H1 (cell line): ENCODE measurements around the gene DNAH1. TPM values are rescaled to one million over a fixed set of nuclear protein-coding genes. Genes with fewer than 3 reads are reported as not detected.

Source experiments
- CTCF ChIA-PET: fragments of 300-600 bp; sonication (Branson Sonifier 250); formaldehyde crosslinking; loops from one replicate; lab custom pipeline; 2021; ENCODE audit not compliant: partially characterized antibody; lab: Charles Lee
- POLR2A ChIA-PET: fragments of 300-600 bp; sonication (Branson Sonifier 250); formaldehyde crosslinking; loops from one replicate; lab custom pipeline; 2021; ENCODE audit warnings: inconsistent platforms; ENCODE audit not compliant: partially characterized antibody; lab: Charles Lee
- DNase-seq, 2 experiments: peaks; one replicate each; pipeline versions ENCODE4 v3.0.0 to v3.0.0-alpha.2; 2010 to 2022; ENCODE audit warnings: low spot score in 2 of 2, low read depth in 1 of 2, mixed read lengths in 1 of 2
- FAIRE-seq: peaks from 2 replicates; lab custom pipeline; 2011; peaks lifted over from hg19 to GRCh38; lab: Jason Lieb, UNC
- H2AFZ ChIP-seq: 2 replicates; pipeline ENCODE4 v1.8.1; 2012; ENCODE audit warnings: low read length, inconsistent platforms
- H2AK5ac ChIP-seq: 2 replicates; pipeline ENCODE4 v1.6.1; 2013; ENCODE audit warnings: low read depth, low read length
- H2BK120ac ChIP-seq: replicated peaks from 2 replicates; pipeline ENCODE3; 2013; ENCODE audit warnings: low read depth, low read length, inconsistent platforms
- H2BK12ac ChIP-seq: 2 replicates; pipeline ENCODE4 v1.6.1; 2013; ENCODE audit warnings: low read depth, low read length
- H2BK15ac ChIP-seq: 2 replicates; pipeline ENCODE4 v1.6.1; 2013; ENCODE audit warnings: low read length
- H2BK20ac ChIP-seq: 2 replicates; pipeline ENCODE4 v1.6.1; 2013; ENCODE audit warnings: low read length
- H2BK5ac ChIP-seq: 2 replicates; pipeline ENCODE4 v1.6.1; 2013; ENCODE audit warnings: low read depth, low read length
- H3K14ac ChIP-seq: 2 replicates; pipeline ENCODE4 v1.6.1; 2013; ENCODE audit warnings: inconsistent platforms; ENCODE audit not compliant: insufficient read length
- H3K18ac ChIP-seq: 2 replicates; pipeline ENCODE4 v1.6.1; 2013; ENCODE audit warnings: low read length; ENCODE audit errors: extremely low read depth
- H3K23ac ChIP-seq: 2 replicates; pipeline ENCODE4 v1.6.1; 2013; ENCODE audit warnings: inconsistent platforms; ENCODE audit not compliant: insufficient read length
- H3K23me2 ChIP-seq: 2 replicates; pipeline ENCODE4 v1.6.1; 2013; ENCODE audit warnings: low read depth, low read length
- H3K27ac ChIP-seq: 2 replicates; pipeline ENCODE4 v1.6.1; 2011; ENCODE audit warnings: low read depth, low read length, inconsistent platforms
- H3K27me3 ChIP-seq, 4 experiments: replicated peaks in 1 of 4; 1 replicate in 1 of 4; 2 replicates in 3 of 4; pipeline versions ENCODE4 v1.6.1 to v1.8.1; 2011 to 2013; ENCODE audit warnings: low read length in 3 of 4, mild to moderate bottlenecking in 3 of 4, inconsistent platforms in 2 of 4, mixed read lengths in 2 of 4, moderate library complexity in 1 of 4; ENCODE audit not compliant: control insufficient read depth in 3 of 4, insufficient read depth in 3 of 4; ENCODE audit errors: extremely low read depth in 1 of 4
- H3K36me3 ChIP-seq, 4 experiments: 2 replicates each; pipeline versions ENCODE4 v1.6.1 to v1.8.1; 2011 to 2013; ENCODE audit warnings: mild to moderate bottlenecking in 4 of 4, low read length in 3 of 4, moderate library complexity in 2 of 4, control low read depth in 1 of 4, inconsistent platforms in 1 of 4; ENCODE audit not compliant: insufficient read depth in 4 of 4, control insufficient read depth in 2 of 4
- H3K4ac ChIP-seq: replicated peaks from 2 replicates; pipeline ENCODE3; 2013; ENCODE audit warnings: low read length, low read depth, mixed read lengths, inconsistent platforms; ENCODE audit not compliant: insufficient read length
- H3K4me1 ChIP-seq, 4 experiments: replicated peaks in 1 of 4; 1 replicate in 1 of 4; 2 replicates in 3 of 4; pipeline versions ENCODE4 v1.6.1 to v1.8.1; 2011 to 2013; ENCODE audit warnings: low read length in 3 of 4, inconsistent platforms in 2 of 4, mixed read lengths in 1 of 4; ENCODE audit not compliant: insufficient read depth in 4 of 4, control insufficient read depth in 3 of 4
- H3K4me2 ChIP-seq, 2 experiments: 2 replicates each; pipeline versions ENCODE4 v1.6.1 to v1.8.1; 2011 to 2013; ENCODE audit warnings: low read depth in 2 of 2, low read length in 2 of 2, control low read depth in 1 of 2, inconsistent platforms in 1 of 2, mild to moderate bottlenecking in 1 of 2; ENCODE audit not compliant: insufficient read depth in 1 of 2
- H3K4me3 ChIP-seq, 4 experiments: fragments of 200-600, 300-600 bp in 1 of 4; sonication (generic), shearing (Covaris generic), sonication (Bioruptor Twin) in 1 of 4; 2 replicates each; pipeline versions ENCODE4 v1.5.1 to v1.8.1; 2011 to 2016; ENCODE audit warnings: low read length in 4 of 4, low read depth in 3 of 4, control low read depth in 2 of 4, inconsistent platforms in 2 of 4, mild to moderate bottlenecking in 2 of 4, mixed read lengths in 1 of 4, moderate library complexity in 1 of 4; ENCODE audit not compliant: insufficient read depth in 2 of 4; ENCODE audit errors: extremely low read depth in 1 of 4
- H3K56ac ChIP-seq: replicated peaks from 2 replicates; pipeline ENCODE3; 2013; ENCODE audit warnings: low read depth, mild to moderate bottlenecking, mixed read lengths, low read length, inconsistent platforms; ENCODE audit not compliant: insufficient read length
- H3K79me1 ChIP-seq: 2 replicates; pipeline ENCODE4 v1.6.1; 2013; ENCODE audit warnings: low read depth, low read length, control low read depth
- H3K79me2 ChIP-seq, 2 experiments: 2 replicates each; pipeline versions ENCODE4 v1.6.1 to v1.8.1; 2012 to 2013; ENCODE audit warnings: low read length in 2 of 2, mild to moderate bottlenecking in 2 of 2, inconsistent platforms in 1 of 2; ENCODE audit not compliant: insufficient read depth in 2 of 2, control insufficient read depth in 1 of 2
- H3K9ac ChIP-seq, 4 experiments: replicated peaks in 1 of 4; 1 replicate in 1 of 4; 2 replicates in 3 of 4; pipeline versions ENCODE4 v1.6.1 to v1.8.1; 2011 to 2013; ENCODE audit warnings: low read depth in 3 of 4, low read length in 3 of 4, control low read depth in 2 of 4, mild to moderate bottlenecking in 2 of 4, moderate library complexity in 2 of 4, inconsistent platforms in 1 of 4; ENCODE audit errors: extremely low read depth in 1 of 4
- H3K9me3 ChIP-seq, 2 experiments: 2 replicates each; pipeline versions ENCODE4 v1.6.1 to v1.8.1; 2012 to 2013; ENCODE audit warnings: mild to moderate bottlenecking in 2 of 2, moderate library complexity in 2 of 2, control low read depth in 1 of 2, inconsistent platforms in 1 of 2, low read depth in 1 of 2, low read length in 1 of 2, mixed read lengths in 1 of 2; ENCODE audit not compliant: insufficient read depth in 2 of 2
- H4K20me1 ChIP-seq, 2 experiments: replicated peaks in 1 of 2; 2 replicates each; pipeline versions ENCODE3 to v1.8.1; 2011 to 2013; ENCODE audit warnings: inconsistent platforms in 2 of 2, low read length in 2 of 2, mild to moderate bottlenecking in 1 of 2; ENCODE audit not compliant: insufficient read depth in 2 of 2, control insufficient read depth in 1 of 2
- H4K5ac ChIP-seq: 2 replicates; pipeline ENCODE4 v1.6.1; 2013; ENCODE audit warnings: low read length, low read depth, mixed read lengths, inconsistent platforms; ENCODE audit not compliant: insufficient read length
- H4K8ac ChIP-seq: 2 replicates; pipeline ENCODE4 v1.8.0; 2013; ENCODE audit warnings: mild to moderate bottlenecking, moderate library complexity, low read length, inconsistent platforms; ENCODE audit not compliant: insufficient read depth; ENCODE audit errors: extremely low read depth
- H4K91ac ChIP-seq: replicated peaks from 2 replicates; pipeline ENCODE3; 2013; ENCODE audit warnings: low read length, mixed read lengths, inconsistent platforms; ENCODE audit not compliant: insufficient read length
- MAX ChIP-seq: IDR thresholded peaks from 2 replicates; pipeline ENCODE4 v1.6.1; 2012; ENCODE audit warnings: inconsistent platforms
- RXRA ChIP-seq: IDR thresholded peaks from 2 replicates; pipeline ENCODE4 v1.6.1; 2011; ENCODE audit warnings: low read depth, mild to moderate bottlenecking, low read length, moderate library complexity; ENCODE audit not compliant: insufficient read depth
- WGBS, 2 experiments: shearing (Covaris generic) in 1 of 2; methylation state at CpG; one replicate each; pipeline versions ENCODE4 v1.1.6 to v1.1.7; 2013 to 2015; ENCODE audit warnings: low lambda C conversion rate in 2 of 2, mixed read lengths in 2 of 2, inconsistent platforms in 1 of 2, low coverage in 1 of 2, missing lambda C conversion rate in 1 of 2; ENCODE audit not compliant: insufficient replicate concordance in 2 of 2, insufficient coverage in 1 of 2, insufficient read length in 1 of 2; ENCODE audit errors: extremely low coverage in 1 of 2, missing lambda C conversion rate in 1 of 2; 5-methylcytosine and 5-hydroxymethylcytosine counted together
- polyA plus RNA-seq, 7 experiments: library from polyadenylated mRNA; depleted of rRNA in 3 of 7; stranded (reverse) in 5 of 7; unstranded in 2 of 7; fragments of >200 nt in 5 of 7; fragments of 200-250 nt in 2 of 7; gene quantifications; 1 replicate in 5 of 7; 2 replicates in 1 of 7; 4 replicates in 1 of 7; pipeline versions ENCODE4 v1.2.1 to v1.2.3, GENCODE V29; 2011 to 2013; ENCODE audit warnings: missing spikeins in 2 of 7, mixed read lengths in 2 of 7
- total RNA-seq: library from RNA; stranded (reverse); fragmentation: NEBNext Ultra II Directional; extraction: Animal tissue kit (Norgen Biotek cat#: 25700); gene quantifications from 2 replicates; pipeline ENCODE4 v1.2.1, GENCODE V29; 2021

DNAH1 gene
- total and polyA plus RNA-seq, 2 of the 8 experiments (the other 6 are each of a cell fraction or from before 2014, with no cell fraction given), result 1.0 to 1.5 TPM

GRCh38 chr3:52429031-52429430 lies 112.9 kb downstream of the DNAH1 start:
- TF ChIP-seq RXRA, result no peak
- no peak for TF ChIP-seq MAX
- no peak overlapping the region; the same call in 1 of the 2 replicates for H2BK15ac ChIP-seq
- ChIA-PET CTCF (interaction anchor here (0.7 to 4.4 kb wide), 14 partner anchors 9 to 414 kb away, joined by 3 to 23 read pairs (median 3); no protein-coding TSS in a partner anchor), POLR2A (interaction anchor here (10.5 kb wide), 1 partner anchor 17 kb away, joined by 112 read pairs; the partner anchor contains the start of gene SEMA3G)
- H3K4me2 ChIP-seq, result no peak overlapping the region
- H3K23ac ChIP-seq, result no peak overlapping the region
- no peak overlapping the region for H3K18ac ChIP-seq
- no peaks in the 10 kb centered on the region for H3K79me1 ChIP-seq
- no peaks in the 10 kb centered on the region for H3K79me2 ChIP-seq
- H4K91ac ChIP-seq, result no peak overlapping the region
- H4K8ac ChIP-seq, result no peak overlapping the region
- FAIRE-seq, result no peak
- no peak overlapping the region for H2AK5ac ChIP-seq
- no peak for DNase-seq
- H3K27me3 ChIP-seq, result no peaks in the 10 kb centered on the region
- H3K9ac ChIP-seq, result no peak overlapping the region
- no peak overlapping the region for H2BK120ac ChIP-seq
- 57% methylated on average over 3 of the region's 3 CpGs; no CpG with 5 or more reads in 1 of the 2 experiments for WGBS, 2 experiments
- no peaks in the 10 kb centered on the region for H3K4me1 ChIP-seq
- H3K4me3 ChIP-seq, result no peak overlapping the region
- no peaks in the 10 kb centered on the region for H3K9me3 ChIP-seq
- H2BK5ac ChIP-seq, result no peak overlapping the region
- H4K20me1 ChIP-seq, result no peaks in the 10 kb centered on the region
- H2AFZ ChIP-seq, result no peak overlapping the region
- no peak overlapping the region for H3K27ac ChIP-seq
- no peaks in the 10 kb centered on the region for H3K36me3 ChIP-seq
- H2BK12ac ChIP-seq, result no peak overlapping the region
- H4K5ac ChIP-seq, result no peak overlapping the region
- no peak overlapping the region for H3K4ac ChIP-seq
- no peak overlapping the region for H3K56ac ChIP-seq
- H2BK20ac ChIP-seq, result no peak overlapping the region
- H3K23me2 ChIP-seq, result no peaks in the 10 kb centered on the region
- H3K14ac ChIP-seq, result no peak overlapping the region
